ENCODE measurements around the gene RB1.
A peak's percentile ranks its signal among the peaks of the same experiment; 100 is the strongest.
"Not testable (repeated sequence)": the region's sequence is repeated elsewhere in the genome, so short reads cannot be mapped to it uniquely, and the experiment has no call there.

RB1 gene

DNA sequence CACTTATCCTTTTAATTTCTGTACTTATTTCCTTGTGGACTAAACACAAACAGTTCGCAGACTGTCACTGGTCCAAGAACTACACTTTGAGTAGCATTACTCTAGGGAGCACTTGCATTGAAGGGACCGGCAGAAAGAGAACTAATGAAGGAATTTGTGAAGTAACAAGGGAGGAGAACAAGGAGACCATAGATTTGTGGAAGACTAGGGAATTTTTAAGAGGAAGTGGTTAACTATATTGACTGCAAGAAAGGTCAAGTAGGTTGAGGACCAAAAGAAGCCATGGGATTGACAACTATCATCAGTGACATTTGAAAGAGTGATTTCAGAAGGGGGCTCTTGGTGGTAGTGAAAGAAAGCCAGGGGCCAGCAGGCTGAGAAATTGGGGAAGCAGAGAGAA lies 4.0 kb upstream of the RB1 start:
- DNase-seq, result peak; percentile 15 to 41 (median 29)

- DNase-seq, result peak; percentile 63 to 70 (median 66)
Measured at GRCh38 chr13:48302871-48303358, 636 bp upstream of the RB1 start.

GRCh38 chr13:48304143-48304876 lies 759 bp downstream of the RB1 start:
- DNase-seq, result peak; percentile 56 to 91 (median 79)

GRCh38 chr13:48311223-48311622 lies 7.7 kb downstream of the RB1 start:
- DNase-seq, result no peak

- no peak for DNase-seq
Measured at GRCh38 chr13:48315969-48316650, 12.6 kb downstream of the RB1 start.

- no peak for DNase-seq
Measured at GRCh38 chr13:48316826-48317510, 13.4 kb downstream of the RB1 start.

DNA sequence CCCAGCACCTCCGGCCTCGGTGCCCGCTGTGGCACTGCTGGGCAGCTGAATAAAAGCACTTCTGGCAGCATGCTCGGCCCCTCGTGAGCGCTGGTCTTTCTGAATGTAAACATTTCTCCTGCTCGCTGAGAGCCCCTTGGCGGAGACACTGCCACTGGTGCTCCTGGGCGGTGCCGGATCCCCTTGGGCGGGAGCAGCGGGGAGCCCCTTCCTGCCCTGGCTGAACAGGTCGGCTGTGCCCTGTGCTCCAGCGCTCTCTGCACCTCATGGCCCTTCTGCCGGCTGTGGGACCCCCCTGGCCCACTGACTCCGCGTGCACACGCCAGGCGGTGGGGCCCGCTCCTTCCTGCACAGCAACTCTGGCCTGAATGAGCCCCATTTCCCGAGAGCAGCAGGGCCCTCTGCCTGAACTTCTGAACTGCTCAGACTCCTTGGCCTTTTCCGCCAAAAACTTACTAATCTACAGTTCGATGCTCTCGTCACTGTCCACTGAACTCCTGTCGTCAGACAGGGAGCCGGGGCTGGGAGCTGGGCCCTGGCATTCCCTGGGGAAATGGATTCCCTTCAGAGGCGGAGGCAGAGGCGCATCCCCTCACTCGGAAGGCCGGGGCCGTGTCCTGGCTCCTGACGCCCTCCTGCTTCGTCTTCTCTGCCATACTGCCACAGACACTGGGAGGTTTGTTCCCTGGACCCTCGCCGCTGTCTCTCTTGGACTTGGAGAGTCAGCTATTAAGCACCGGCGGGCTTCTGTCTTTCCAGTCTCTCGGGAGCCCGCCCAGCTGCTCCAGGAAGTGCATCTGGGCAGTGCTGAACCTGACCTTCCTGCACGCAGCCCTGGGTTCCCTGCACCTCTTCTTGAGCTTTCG lies 14.2 kb downstream of the RB1 start:
- peak in 1 of 3 donors; percentile 11 for DNase-seq

DNA sequence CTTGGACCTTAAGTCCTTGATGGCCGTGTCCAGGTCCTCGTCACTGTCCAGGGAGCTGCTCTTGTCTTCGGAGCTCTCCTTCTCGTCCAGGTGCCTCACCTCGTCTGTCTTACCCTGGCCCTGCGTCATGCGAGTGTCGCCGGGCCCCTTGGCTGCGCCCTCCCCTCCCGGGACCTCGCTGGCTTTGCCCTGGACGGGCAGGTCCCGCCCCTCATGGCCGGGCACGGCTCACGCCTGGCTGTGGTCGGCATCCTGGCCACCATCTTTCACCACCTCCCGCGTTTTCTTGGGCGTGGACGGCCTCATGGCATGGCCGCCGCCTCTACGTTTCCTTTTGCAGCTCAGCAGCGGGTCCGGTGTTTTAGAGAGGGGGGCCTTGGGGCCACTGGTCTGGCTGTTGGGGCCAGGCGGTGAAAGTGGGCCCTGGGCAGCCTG lies 14.8 kb downstream of the RB1 start:
- no peak for DNase-seq

DNA sequence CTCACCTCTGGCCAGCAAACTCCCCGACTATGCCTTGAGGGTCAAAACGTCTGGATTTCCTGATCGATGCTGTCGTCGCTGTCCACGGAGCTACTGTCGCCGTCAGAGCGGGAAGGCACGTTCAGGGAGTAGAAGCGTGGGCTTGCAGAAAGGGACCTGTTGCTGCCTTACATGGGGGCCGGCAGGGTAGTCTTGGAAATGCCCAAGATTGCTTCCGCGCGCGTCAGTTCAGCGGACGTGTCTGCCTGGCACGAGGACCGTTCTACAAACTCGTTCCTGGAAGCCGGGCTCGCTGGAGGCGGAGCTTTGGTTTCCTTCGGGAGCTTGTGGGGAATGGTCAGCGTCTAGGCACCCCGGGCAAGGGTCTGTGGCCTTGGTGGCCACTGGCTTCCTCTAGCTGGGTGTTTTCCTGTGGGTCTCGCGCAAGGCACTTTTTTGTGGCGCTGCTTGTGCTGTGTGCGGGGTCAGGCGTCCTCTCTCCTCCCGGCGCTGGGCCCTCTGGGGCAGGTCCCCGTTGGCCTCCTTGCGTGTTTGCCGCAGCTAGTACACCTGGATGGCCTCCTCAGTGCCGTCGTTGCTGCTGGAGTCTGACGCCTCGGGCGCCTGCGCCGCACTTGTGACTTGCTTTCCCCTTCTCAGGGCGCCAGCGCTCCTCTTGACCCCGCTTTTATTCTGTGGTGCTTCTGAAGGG lies 15.4 kb downstream of the RB1 start:
- DNase-seq, result peak; percentile 47 to 62 (median 53)

- DNase-seq, result no peak
Measured at GRCh38 chr13:48319531-48320398, 16.2 kb downstream of the RB1 start.

DNA sequence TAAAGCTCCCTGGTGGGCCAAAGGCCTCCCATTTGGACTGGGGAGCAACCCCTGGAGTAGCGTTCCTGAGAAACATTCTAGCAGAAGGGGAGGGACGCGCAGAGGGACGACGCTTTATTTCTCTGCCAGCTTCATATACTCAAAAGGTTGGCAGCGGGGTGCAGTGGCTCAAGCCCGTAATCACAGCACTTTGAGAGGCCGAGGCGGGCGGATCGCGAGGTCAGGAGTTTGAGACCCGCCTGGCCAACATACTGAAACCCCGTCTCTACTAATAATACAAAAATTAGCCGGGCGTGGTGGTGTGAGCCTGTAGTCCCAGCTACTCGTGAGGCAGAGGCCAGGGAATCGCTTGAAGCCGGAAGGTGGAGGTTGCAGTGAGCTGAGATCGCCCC lies 16.8 kb downstream of the RB1 start:
- no peak for DNase-seq

DNA sequence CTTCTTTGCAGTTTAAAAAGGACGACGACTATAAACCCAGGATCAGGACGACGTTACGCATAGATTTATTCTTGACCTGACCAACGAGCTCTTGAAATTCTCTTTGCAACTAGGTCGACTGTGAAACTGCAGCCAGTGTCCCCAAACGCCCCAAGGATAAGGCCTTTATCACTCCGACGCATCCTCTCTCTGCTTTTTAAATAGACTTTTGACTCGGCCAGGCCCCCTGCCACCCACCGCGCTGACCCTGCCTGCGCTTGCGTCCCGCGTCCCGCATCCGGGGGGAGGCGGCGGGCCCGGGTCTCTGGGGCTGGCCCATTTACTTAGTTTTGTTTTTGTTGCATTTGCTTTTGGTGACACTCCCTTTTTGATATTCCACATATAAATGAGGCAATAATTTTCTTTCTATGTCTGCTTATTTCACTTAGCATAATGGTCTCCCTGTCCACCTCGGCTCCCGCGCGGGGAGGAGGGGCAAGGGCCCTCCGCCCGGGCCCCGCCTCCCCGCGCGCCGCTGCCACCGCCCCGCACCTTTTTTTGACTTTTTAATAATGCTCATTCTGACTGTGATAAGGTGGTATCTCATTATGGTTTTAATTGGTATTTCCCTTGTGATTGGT lies 17.4 kb downstream of the RB1 start:
- DNase-seq, result peak in 1 of 3 donors; percentile 13

DNA sequence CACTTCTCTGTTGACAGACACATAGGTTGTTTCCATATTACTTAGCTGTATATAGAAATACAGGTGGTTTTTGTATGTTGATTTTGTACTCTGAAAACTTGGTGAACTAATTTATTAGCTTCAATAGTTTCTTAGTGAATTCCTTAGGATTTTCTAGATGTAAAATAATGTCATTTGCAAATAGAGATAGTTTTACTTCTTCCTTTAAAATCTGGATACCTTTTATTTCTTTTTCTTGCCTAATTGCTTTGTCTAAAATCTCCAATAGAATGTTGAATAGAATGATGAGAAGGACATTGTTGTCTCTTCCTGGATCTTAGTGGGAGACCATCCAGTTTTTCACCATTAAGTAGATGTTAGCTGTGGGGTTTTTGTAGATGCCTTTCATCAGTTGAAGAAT lies 18.7 kb downstream of the RB1 start:
- no peak for DNase-seq

GRCh38 chr13:48333976-48334375 lies 30.4 kb downstream of the RB1 start:
- peak in 1 of 3 donors; percentile 21 for DNase-seq

DNA sequence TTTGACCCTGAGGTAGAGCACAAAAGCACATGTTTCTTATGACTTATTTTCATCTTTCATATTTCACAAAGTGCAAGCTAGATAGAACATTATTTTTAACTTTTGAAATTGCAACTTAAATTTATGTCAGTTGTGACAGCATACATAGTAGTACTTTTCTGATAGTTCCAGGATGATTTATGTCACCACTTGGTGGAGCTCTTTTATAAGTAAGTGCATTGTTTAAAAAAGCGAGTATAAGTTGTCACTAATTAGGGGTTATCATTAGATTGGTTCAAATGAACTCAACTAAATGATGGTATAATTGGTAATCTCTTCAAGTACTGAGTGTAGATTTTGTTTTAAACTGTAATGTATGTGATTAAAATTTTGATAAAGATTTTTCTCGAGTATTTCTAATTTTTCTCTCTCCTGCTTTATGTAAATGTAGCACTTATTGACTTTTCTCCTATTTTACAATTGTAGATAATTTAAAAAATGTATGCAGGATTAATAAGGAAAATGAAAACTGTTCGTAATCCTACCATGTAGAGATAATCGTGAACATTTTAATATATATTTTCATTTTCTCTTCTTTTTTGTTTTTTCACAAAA lies 31.1 kb downstream of the RB1 start:
- peak; percentile 50 to 72 (median 72) for DNase-seq

DNA sequence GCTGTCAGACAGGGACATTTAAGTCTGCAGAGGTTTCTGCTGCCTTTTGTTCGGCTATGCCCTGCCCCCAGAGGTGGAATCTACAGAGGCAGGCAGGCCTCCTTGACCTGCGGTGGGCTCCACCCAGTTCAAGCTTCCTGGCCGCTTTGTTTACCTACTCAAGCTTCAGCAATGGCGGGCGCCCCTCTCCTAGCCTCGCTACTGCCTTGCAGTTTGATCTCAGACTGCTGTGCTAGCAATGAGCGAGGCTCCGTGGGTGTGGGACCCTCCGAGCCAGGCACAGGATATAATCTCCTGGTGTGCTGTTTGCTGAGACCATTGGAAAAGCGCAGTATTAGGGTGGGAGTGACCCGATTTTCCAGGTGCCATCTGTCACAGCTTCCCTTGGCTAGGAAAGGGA lies 35.6 kb downstream of the RB1 start:
- not testable (repeated sequence) for DNase-seq

DNA sequence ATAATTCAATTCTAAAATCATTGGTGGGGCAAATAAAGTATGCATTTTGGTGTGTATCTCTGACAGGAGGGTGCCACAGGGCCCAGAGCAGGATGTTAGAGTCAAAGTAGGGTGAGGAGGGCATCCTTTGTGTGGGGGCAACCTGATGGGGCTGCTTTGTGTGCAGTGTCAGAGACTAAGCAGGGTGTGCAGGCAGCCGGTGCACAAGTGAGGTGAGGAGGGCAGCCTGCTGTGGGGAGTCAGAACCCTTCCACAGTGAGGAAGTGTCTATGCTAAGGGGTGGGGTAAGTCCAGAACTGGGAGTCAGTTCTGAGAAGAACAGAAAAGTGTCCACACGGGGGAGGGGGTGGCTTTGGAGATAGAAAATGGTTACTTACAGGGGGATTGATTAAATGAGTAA lies 40.7 kb downstream of the RB1 start:
- no peak for DNase-seq

GRCh38 chr13:48346583-48346982 lies 43.0 kb downstream of the RB1 start:
- DNase-seq, result no peak

GRCh38 chr13:48349525-48349924 lies 46.0 kb downstream of the RB1 start:
- DNase-seq, result no peak

DNA sequence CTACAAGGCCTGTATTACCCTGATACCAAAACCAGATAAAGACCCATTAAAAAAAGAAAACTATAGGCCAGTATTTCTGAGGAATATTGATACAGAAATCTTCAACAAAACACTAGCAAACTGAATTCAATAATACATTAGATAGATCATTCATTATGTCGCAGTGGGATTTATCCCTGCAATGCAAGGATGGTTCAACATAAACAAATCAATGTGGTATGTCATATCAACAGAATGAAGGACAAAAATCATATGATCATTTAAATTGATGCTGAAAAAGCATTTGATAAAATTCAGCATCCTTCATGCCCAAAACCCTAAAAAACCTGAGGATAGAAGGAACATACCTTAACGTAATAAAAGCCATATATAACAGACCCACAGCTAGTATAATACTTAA lies 50.0 kb downstream of the RB1 start:
- no peak for DNase-seq
